Endothelial cell (in vitro differentiated cells): ENCODE results near the gene OTOGL. TPM values are rescaled to one million over a fixed set of nuclear protein-coding genes. Genes with fewer than 3 reads are reported as not detected.

ENCODE experiments used
- DNase-seq: peaks from one replicate; pipeline ENCODE4 v3.0.0; 2021; ENCODE audit warnings: low spot score
- H3K27ac Mint-ChIP-seq: one replicate; pipeline ENCODE4 v1.8.0; 2021; ENCODE audit warnings: mixed read lengths, inconsistent platforms; ENCODE audit not compliant: unreplicated experiment
- H3K27me3 Mint-ChIP-seq: one replicate; pipeline ENCODE4 v1.8.0; 2021; ENCODE audit warnings: mild to moderate bottlenecking, moderate library complexity, mixed read lengths, inconsistent platforms; ENCODE audit not compliant: unreplicated experiment
- H3K36me3 Mint-ChIP-seq: one replicate; pipeline ENCODE4 v1.8.0; 2021; ENCODE audit warnings: mild to moderate bottlenecking, low read depth, mixed read lengths, inconsistent platforms; ENCODE audit not compliant: unreplicated experiment
- H3K4me1 Mint-ChIP-seq: one replicate; pipeline ENCODE4 v1.8.0; 2021; ENCODE audit warnings: mild to moderate bottlenecking, mixed read lengths, inconsistent platforms; ENCODE audit not compliant: unreplicated experiment
- H3K4me3 Mint-ChIP-seq: one replicate; pipeline ENCODE4 v1.8.0; 2021; ENCODE audit warnings: mild to moderate bottlenecking, mixed read lengths, inconsistent platforms; ENCODE audit not compliant: unreplicated experiment
- H3K9me3 Mint-ChIP-seq: one replicate; pipeline ENCODE4 v1.8.0; 2021; ENCODE audit warnings: mixed read lengths, inconsistent platforms; ENCODE audit not compliant: unreplicated experiment
- CTCF ChIP-seq: fragments of 200-600 bp; sonication (generic); IDR thresholded peaks from one replicate; pipeline ENCODE4 v1.5.0; 2021; ENCODE audit warnings: antibody characterized with exemption; ENCODE audit not compliant: unreplicated experiment
- total RNA-seq: library from RNA; stranded (reverse); fragmentation: NEBNext Ultra II Directional; extraction: Animal tissue kit (Norgen Biotek cat#: 25700); gene quantifications from one replicate; pipeline ENCODE4 v1.2.1, GENCODE V29; 2021; ENCODE audit not compliant: unreplicated experiment

OTOGL gene
- total RNA-seq, 1 donor from 2014 or later: 0.31 TPM

- Mint-ChIP-seq H3K4me3 (no peak overlapping the region), H3K36me3 (no peaks in the 10 kb centered on the region), H3K27me3 (no peaks in the 10 kb centered on the region), H3K9me3 (no peaks in the 10 kb centered on the region), H3K4me1 (peaks cover 10% of the 10 kb centered on the region), H3K27ac (no peak overlapping the region)
- TF ChIP-seq CTCF: no peak
- no peak for DNase-seq
Measured at GRCh38 chr12:80313209-80313608, 213.9 kb downstream of the OTOGL start.

- Mint-ChIP-seq H3K36me3 (no peaks in the 10 kb centered on the region), H3K4me1 (peaks cover 2% of the 10 kb centered on the region), H3K9me3 (no peaks in the 10 kb centered on the region), H3K27ac (no peak overlapping the region), H3K27me3 (no peaks in the 10 kb centered on the region), H3K4me3 (no peak overlapping the region)
- DNase-seq: no peak
- no peak for TF ChIP-seq CTCF
Measured at GRCh38 chr12:80314741-80315140, 215.4 kb downstream of the OTOGL start.

GRCh38 chr12:80316222-80316621 is 216.9 kb downstream of the OTOGL start:
- Mint-ChIP-seq H3K4me3 (no peak overlapping the region), H3K36me3 (no peaks in the 10 kb centered on the region), H3K9me3 (no peaks in the 10 kb centered on the region), H3K27ac (no peak overlapping the region), H3K27me3 (no peaks in the 10 kb centered on the region), H3K4me1 (no peaks in the 10 kb centered on the region)
- no peak for TF ChIP-seq CTCF
- DNase-seq: no peak

GRCh38 chr12:80317307-80317706 is 218.0 kb downstream of the OTOGL start:
- Mint-ChIP-seq H3K4me1 (no peaks in the 10 kb centered on the region), H3K27ac (no peak overlapping the region), H3K27me3 (no peaks in the 10 kb centered on the region), H3K36me3 (no peaks in the 10 kb centered on the region), H3K9me3 (no peaks in the 10 kb centered on the region), H3K4me3 (no peak overlapping the region)
- no peak for TF ChIP-seq CTCF
- DNase-seq: no peak

DNA sequence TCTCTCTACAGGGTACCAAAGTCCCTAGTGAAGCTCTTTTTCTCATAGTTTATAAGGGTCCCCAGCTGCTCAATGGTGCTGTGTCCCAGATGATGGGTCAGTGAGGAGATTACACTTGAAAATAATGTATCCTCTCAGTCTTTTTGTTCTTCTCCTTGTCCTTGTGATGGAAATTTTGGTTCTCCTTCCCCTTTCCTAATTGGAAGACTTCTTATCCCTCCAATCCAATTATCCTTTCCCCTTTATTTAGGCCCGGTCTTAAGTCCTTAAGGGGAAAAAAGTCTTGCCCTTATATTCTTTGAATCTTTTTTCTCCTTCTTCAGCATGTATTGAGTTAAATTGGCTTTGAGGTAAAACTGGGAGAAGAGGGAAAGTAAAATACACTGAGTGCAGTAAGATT is 218.6 kb downstream of the OTOGL start:
- Mint-ChIP-seq H3K27me3 (no peaks in the 10 kb centered on the region), H3K27ac (no peak overlapping the region), H3K4me1 (no peaks in the 10 kb centered on the region), H3K36me3 (no peaks in the 10 kb centered on the region), H3K4me3 (no peak overlapping the region), H3K9me3 (no peaks in the 10 kb centered on the region)
- TF ChIP-seq CTCF: no peak
- DNase-seq: no peak
